ENCODE measurements around the gene RNF11.
"Not testable (repeated sequence)": the region's sequence is repeated elsewhere in the genome, so short reads cannot be mapped to it uniquely, and the experiment has no call there.

Gene RNF11, protein sequence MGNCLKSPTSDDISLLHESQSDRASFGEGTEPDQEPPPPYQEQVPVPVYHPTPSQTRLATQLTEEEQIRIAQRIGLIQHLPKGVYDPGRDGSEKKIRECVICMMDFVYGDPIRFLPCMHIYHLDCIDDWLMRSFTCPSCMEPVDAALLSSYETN

GRCh38 chr1:51235673-51236530 is at the start of gene RNF11:
Gene RNF11, plus strand, starts transcription at chr1:51236273. Its CDS starts 484 bp downstream, at chr1:51236757.
- peak; percentile 89 to 99 (median 92) for DNase-seq
- intact Hi-C loops (cut with DNase I), result loop anchor here (2.0 to 10.0 kb wide), 3 partner anchors 43 to 299 kb away; no protein-coding TSS in a partner anchor

GRCh38 chr1:51188230-51188629 is 47.8 kb upstream of the RNF11 start:
- DNase-seq, result no peak
- intact Hi-C loops (cut with DNase I), result loop anchor here (2.0 kb wide), 1 partner anchor 413 kb away; no protein-coding TSS in a partner anchor

GRCh38 chr1:51189421-51190073 is 46.5 kb upstream of the RNF11 start:
- DNase-seq, result peak in 4 of 10 donors; percentile 18 to 36 (median 22)
- intact Hi-C loops (cut with DNase I), result loop anchor here (2.0 to 5.0 kb wide), 3 partner anchors 261 to 822 kb away; no protein-coding TSS in a partner anchor

GRCh38 chr1:51190961-51191360 is 45.1 kb upstream of the RNF11 start:
- no peak for DNase-seq
- intact Hi-C loops (cut with DNase I), result loop anchor here (2.0 to 5.0 kb wide), 2 partner anchors 262 to 824 kb away; no protein-coding TSS in a partner anchor

DNA sequence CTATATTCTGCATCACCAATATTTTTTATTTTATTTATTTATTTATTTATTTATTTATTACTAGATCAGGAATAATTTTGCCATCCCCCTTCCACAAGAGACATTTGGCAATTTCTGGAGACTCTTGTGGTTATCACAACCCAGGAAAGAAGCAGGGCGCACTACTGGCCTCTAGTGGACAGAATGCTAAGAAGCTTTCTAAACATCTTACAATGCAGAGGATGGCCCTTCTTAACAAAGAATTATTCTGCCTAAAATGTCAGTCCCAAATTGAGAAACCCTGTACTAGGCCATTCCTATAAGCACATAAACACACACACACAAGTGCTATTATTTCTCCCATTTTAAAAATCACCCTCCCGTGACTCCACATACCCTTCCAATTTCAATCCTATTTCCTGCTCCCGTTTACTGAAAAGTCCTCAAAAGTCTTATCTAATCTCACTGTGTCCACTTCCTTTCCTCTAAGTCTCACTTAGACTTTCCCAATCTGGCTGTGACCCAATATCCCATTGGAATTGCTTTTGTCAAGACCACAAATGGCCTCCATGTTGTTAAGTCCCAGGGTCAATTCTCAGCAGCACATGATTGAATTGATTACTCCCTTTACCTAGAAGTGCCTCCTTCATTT is 43.7 kb upstream of the RNF11 start:
- intact Hi-C loops (cut with DNase I), result loop anchor here (2.0 to 5.0 kb wide), 3 partner anchors 44 to 825 kb away; partner anchors contain the start of gene RNF11
- DNase-seq, result peak in 8 of 10 donors; percentile 33 to 91 (median 68)

DNA sequence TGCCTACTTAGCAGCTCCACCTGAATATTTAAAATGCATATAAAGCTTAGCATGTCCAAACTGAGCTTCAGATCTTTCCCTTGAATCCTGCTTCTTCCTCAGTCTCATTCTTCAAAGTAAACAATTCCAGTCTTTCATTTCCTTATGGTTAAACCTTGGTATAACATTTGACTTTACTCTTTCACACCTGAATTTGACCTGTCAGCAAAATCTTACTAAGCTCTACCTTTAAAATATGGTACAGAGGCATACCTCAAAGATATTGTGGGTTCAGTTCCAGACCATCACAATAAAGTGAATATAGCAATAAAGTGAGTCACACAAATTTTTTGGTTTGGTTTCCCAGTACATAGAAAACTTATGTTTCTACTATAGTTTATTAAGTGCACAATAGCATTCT is 42.5 kb upstream of the RNF11 start:
- intact Hi-C loops (cut with DNase I), result loop anchor here (2.0 to 5.0 kb wide), 3 partner anchors 43 to 826 kb away; partner anchors contain the start of gene RNF11

DNA sequence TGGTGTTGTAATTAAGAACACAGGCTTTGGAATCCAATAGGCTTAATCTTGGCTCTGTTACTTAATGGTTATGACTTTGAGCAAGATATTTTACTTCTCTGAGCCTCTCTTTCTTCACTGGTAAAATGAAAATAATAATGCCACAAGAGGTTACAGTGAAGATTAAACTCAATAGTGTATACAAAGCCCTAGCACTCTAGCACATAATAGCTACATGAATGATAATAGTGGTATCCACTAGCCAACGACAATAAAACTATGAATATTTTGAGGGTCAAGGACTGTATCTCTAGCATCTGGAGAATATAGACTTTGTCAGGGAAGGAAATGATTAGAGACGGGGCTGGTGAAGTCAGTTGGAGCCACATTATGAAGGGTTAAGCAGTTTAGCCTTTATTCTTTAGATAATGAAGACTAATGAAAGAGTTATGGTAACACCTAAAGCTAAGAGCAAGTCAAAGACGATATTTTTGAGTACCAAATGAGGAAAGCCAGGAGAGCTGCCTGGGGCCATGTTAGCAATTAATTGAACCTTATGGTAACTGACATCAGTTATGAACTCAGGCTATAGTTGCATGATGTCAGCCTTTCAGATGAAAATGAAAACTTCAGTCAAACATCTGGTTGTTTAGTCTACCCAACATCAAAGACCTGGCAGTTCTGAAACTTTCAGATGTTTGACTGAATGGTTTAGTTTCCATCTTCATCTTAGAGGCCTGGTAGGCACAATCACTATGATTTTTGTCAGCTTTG is 32.8 kb upstream of the RNF11 start:
- intact Hi-C loops (cut with DNase I), result no loop called here
- DNase-seq, result no peak

More for the DNA sequence above, 42.5 kb upstream of the RNF11 start:
- DNase-seq, result no peak

DNA sequence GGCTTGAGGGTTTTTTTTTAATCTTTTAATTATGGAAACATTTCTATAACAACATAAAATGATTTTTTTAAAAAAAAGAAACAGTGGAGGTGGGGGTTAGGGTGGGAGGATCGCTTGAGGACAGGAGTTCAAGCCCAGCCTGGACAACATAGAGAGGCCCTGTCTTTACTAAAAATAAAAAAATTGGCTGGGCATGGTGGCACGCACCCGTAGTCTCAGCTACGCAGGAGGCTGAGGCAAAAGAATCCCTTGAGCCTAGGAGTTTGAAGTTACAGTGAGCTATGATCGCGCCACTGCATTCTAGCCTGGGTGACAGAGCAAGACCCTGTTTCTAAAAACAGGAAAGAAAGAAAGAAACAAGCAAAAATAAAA is 32.2 kb upstream of the RNF11 start:
- no peak for DNase-seq
- intact Hi-C loops (cut with DNase I), result no loop called here

- DNase-seq, result no peak
- intact Hi-C loops (cut with DNase I), result no loop called here
Observed at GRCh38 chr1:51210055-51210454, 26.0 kb upstream of the RNF11 start.

DNA sequence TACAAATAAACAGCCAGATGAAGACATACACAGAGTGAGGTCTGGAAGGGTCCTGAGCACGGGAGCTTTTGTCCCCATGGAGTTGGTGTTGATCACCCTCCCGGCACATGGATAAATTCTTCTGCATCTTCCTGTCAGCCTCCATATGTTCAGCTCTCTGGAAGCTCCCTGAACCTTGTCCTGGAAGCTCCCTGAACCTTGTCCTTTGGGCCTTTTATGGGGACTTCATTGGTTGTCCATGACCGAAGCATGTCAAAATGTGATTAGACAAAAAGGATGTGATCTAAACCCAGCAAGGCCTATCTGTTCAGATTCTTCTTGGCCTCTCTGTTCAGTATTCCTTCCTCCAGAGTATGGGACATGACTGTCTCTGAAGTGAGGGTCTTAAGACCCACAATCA is 25.4 kb upstream of the RNF11 start:
- intact Hi-C loops (cut with DNase I), result no loop called here
- no peak for DNase-seq

GRCh38 chr1:51214615-51215131 is 21.4 kb upstream of the RNF11 start:
- intact Hi-C loops (cut with DNase I), result no loop called here
- no peak for DNase-seq

DNA sequence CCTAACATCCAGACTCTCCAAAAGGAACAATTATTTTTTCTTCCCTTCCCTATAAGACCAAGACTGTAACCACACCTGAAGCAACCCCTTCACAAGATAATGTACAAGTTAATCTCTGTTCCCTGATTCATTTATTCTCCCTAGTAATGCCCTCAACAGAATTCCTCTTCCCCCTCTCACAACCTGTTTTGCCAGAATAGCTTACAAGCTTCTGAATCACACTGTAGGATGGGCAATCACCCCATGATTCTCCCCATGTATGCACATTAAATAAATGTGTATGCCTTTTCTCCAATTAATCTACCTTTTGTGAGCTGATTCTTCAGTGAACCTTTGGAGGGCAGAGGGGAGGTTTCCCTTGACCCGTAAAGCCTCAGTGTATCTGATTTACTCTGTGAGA is 20.9 kb upstream of the RNF11 start:
- intact Hi-C loops (cut with DNase I), result no loop called here
- DNase-seq, result no peak

GRCh38 chr1:51216631-51217030 is 19.4 kb upstream of the RNF11 start:
- intact Hi-C loops (cut with DNase I), result no loop called here
- no peak for DNase-seq

DNA sequence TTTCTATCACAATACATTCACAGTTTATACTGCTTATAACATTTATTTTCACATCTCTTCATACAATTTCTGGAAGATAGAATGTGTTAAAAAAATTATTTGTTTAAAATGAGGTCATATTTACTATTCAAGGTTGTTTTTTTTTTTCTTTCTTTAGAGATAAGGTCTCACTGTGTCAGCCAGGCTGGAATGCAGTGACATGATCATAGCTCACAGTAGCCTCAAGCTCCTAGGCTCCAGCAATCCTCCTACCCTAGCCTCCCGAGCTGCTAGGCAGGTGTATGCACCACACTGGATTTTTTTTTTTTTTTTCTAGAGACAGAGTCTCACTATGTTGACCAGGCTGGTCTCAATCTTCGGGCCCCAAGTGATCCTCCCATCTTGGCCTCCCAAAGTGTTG is 19.0 kb upstream of the RNF11 start:
- intact Hi-C loops (cut with DNase I), result no loop called here
- DNase-seq, result no peak

DNA sequence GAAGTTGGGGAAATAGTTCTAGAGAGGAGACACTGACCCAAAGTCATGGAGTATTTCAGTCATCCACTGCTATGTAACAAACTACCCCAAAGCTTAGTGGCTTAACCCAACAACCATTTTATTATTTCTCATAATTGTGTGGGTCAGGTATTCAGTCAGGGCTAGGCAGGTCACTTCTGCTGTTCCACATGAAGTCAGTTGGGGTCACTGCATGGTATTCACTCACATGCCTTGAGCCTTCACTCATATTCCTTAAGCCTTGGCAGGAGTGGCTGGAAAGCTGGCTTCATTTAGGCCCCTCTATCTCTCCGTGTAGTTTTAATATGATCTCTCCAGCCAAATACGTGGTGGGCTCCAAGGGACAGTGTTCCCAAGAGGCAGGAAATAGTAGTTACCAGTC is 17.5 kb upstream of the RNF11 start:
- intact Hi-C loops (cut with DNase I), result no loop called here
- DNase-seq, result no peak

- intact Hi-C loops (cut with DNase I), result no loop called here
- DNase-seq, result no peak
Observed at GRCh38 chr1:51219022-51219421, 17.1 kb upstream of the RNF11 start.

- intact Hi-C loops (cut with DNase I); DNase-seq: not testable (repeated sequence)
Observed at GRCh38 chr1:51221529-51221928, 14.5 kb upstream of the RNF11 start.

- intact Hi-C loops (cut with DNase I), result no loop called here
Observed at GRCh38 chr1:51222136-51222787, 13.8 kb upstream of the RNF11 start.

GRCh38 chr1:51222809-51223208 is 13.3 kb upstream of the RNF11 start:
- intact Hi-C loops (cut with DNase I), result no loop called here

More at GRCh38 chr1:51222136-51222787, 13.8 kb upstream of the RNF11 start:
- DNase-seq, result no peak

More at GRCh38 chr1:51222809-51223208, 13.3 kb upstream of the RNF11 start:
- no peak for DNase-seq
